ENCODE data around the gene ANKRD44. TPM values are rescaled to one million over a fixed set of nuclear protein-coding genes. Genes with fewer than 3 reads are reported as not detected.
"Not testable (repeated sequence)": the region's sequence is repeated elsewhere in the genome, so short reads cannot be mapped to it uniquely, and the experiment has no call there.

ANKRD44 gene
- total RNA-seq, 1 experiment from 2014 or later = not detected

- no peak for DNase-seq (ENCODE audit: low spot score)
- in situ Hi-C loops (cut with HindIII; ENCODE audit: low sequenced_read_pairs) = no loop called here
Observed at GRCh38 chr2:197297266-197297665, 13.3 kb downstream of the ANKRD44 start.

- in situ Hi-C loops (cut with HindIII; ENCODE audit: low sequenced_read_pairs) = no loop called here
- DNase-seq (ENCODE audit: low spot score) = no peak
Observed at GRCh38 chr2:197296835-197297234, 13.7 kb downstream of the ANKRD44 start.

- in situ Hi-C loops (cut with HindIII; ENCODE audit: low sequenced_read_pairs) = no loop called here
- no peak for DNase-seq (ENCODE audit: low spot score)
Observed at GRCh38 chr2:197294260-197294659, 16.3 kb downstream of the ANKRD44 start.

GRCh38 chr2:197293252-197294007 lies 17.1 kb downstream of the ANKRD44 start:
- in situ Hi-C loops (cut with HindIII; ENCODE audit: low sequenced_read_pairs) = no loop called here
- DNase-seq (ENCODE audit: low spot score) = no peak

- DNase-seq (ENCODE audit: low spot score) = no peak
- in situ Hi-C loops (cut with HindIII; ENCODE audit: low sequenced_read_pairs) = no loop called here
Observed at GRCh38 chr2:197292619-197293018, 18.0 kb downstream of the ANKRD44 start.

GRCh38 chr2:197287596-197287932 lies 23.0 kb downstream of the ANKRD44 start:
- in situ Hi-C loops (cut with HindIII; ENCODE audit: low sequenced_read_pairs); DNase-seq (ENCODE audit: low spot score): not testable (repeated sequence)

- in situ Hi-C loops (cut with HindIII; ENCODE audit: low sequenced_read_pairs) = no loop called here
- DNase-seq (ENCODE audit: low spot score) = peak; percentile 29
Observed at GRCh38 chr2:197286805-197287595, 23.6 kb downstream of the ANKRD44 start.

GRCh38 chr2:197285361-197285760 lies 25.2 kb downstream of the ANKRD44 start:
- no peak for DNase-seq (ENCODE audit: low spot score)
- in situ Hi-C loops (cut with HindIII; ENCODE audit: low sequenced_read_pairs) = no loop called here

- no peak for DNase-seq (ENCODE audit: low spot score)
Observed at GRCh38 chr2:197284956-197285355, 25.6 kb downstream of the ANKRD44 start.

GRCh38 chr2:197281421-197281820 lies 29.2 kb downstream of the ANKRD44 start:
- in situ Hi-C loops (cut with HindIII; ENCODE audit: low sequenced_read_pairs) = no loop called here
- DNase-seq (ENCODE audit: low spot score) = no peak

More at GRCh38 chr2:197284956-197285355, 25.6 kb downstream of the ANKRD44 start:
- in situ Hi-C loops (cut with HindIII; ENCODE audit: low sequenced_read_pairs) = no loop called here

- no peak for DNase-seq (ENCODE audit: low spot score)
- in situ Hi-C loops (cut with HindIII; ENCODE audit: low sequenced_read_pairs) = no loop called here
Observed at GRCh38 chr2:197280015-197280702, 30.4 kb downstream of the ANKRD44 start.

- no peak for DNase-seq (ENCODE audit: low spot score)
- in situ Hi-C loops (cut with HindIII; ENCODE audit: low sequenced_read_pairs) = no loop called here
Observed at GRCh38 chr2:197278799-197279763, 31.5 kb downstream of the ANKRD44 start.

GRCh38 chr2:197277794-197278193 lies 32.8 kb downstream of the ANKRD44 start:
- DNase-seq (ENCODE audit: low spot score) = no peak
- in situ Hi-C loops (cut with HindIII; ENCODE audit: low sequenced_read_pairs) = no loop called here

- DNase-seq (ENCODE audit: low spot score) = no peak
- in situ Hi-C loops (cut with HindIII; ENCODE audit: low sequenced_read_pairs) = no loop called here
Observed at GRCh38 chr2:197276156-197276555, 34.4 kb downstream of the ANKRD44 start.

GRCh38 chr2:197274937-197275336 lies 35.6 kb downstream of the ANKRD44 start:
- in situ Hi-C loops (cut with HindIII; ENCODE audit: low sequenced_read_pairs) = no loop called here
- DNase-seq (ENCODE audit: low spot score) = no peak

- in situ Hi-C loops (cut with HindIII; ENCODE audit: low sequenced_read_pairs) = no loop called here
Observed at GRCh38 chr2:197274349-197274748, 36.2 kb downstream of the ANKRD44 start.

GRCh38 chr2:197273485-197273884 lies 37.1 kb downstream of the ANKRD44 start:
- DNase-seq (ENCODE audit: low spot score) = peak; percentile 96
- in situ Hi-C loops (cut with HindIII; ENCODE audit: low sequenced_read_pairs) = no loop called here

More at GRCh38 chr2:197274349-197274748, 36.2 kb downstream of the ANKRD44 start:
- DNase-seq (ENCODE audit: low spot score) = no peak

- peak; percentile 8 for DNase-seq (ENCODE audit: low spot score)
- in situ Hi-C loops (cut with HindIII; ENCODE audit: low sequenced_read_pairs) = no loop called here
Observed at GRCh38 chr2:197270601-197271000, 40.0 kb downstream of the ANKRD44 start.

GRCh38 chr2:197269815-197270214 lies 40.8 kb downstream of the ANKRD44 start:
- in situ Hi-C loops (cut with HindIII; ENCODE audit: low sequenced_read_pairs) = no loop called here
- no peak for DNase-seq (ENCODE audit: low spot score)
